SH-SY5Y (cell line): Measurements from ENCODE around the gene GGCX.

Source experiments
- GATA2 ChIP-seq: IDR thresholded peaks from 2 replicates; pipeline ENCODE4 v1.6.1; 2011; ENCODE audit warnings: mild to moderate bottlenecking, low read depth, low read length
- GATA3 ChIP-seq: IDR thresholded peaks from 2 replicates; pipeline ENCODE4 v1.6.1; 2011; ENCODE audit warnings: low read depth, mild to moderate bottlenecking, low read length, moderate library complexity

DNA sequence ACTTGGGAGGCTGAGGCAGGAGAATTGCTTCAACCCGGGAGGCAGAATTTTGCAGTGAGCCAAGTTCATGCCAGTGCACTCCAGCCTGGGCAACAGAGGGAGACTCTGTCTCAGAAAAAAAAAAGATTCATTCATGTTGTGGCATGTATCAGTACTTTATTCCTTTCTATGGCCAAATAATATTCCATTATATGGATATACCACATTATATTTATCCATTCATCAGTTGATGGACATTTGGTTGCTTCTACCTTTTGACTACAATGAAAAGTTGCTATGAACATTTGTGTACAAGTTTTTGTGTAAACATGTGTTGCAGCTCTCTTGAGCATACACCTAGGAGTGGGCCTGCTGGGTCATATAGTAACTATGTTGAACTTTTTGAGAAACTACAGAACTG, 31.5 kb downstream of the GGCX start:
- TF ChIP-seq GATA2 (no peak), GATA3 (no peak)
